ENCODE data around the gene OR51G1. TPM values are rescaled to one million over a fixed set of nuclear protein-coding genes. Genes with fewer than 3 reads are reported as not detected.

The OR51G1 gene
- polyA plus RNA-seq, 3 donors: not detected

- peak in 5 of 11 donors; percentile 3 to 12 (median 6) for DNase-seq (ENCODE audit: extremely low read depth in 1 of 11, low read depth in 9 of 11, low spot score in 4 of 11)
Observed at GRCh38 chr11:4881860-4882500, 42.2 kb downstream of the OR51G1 start, which contains the start of gene OR51T1. TSS of gene OR51T1 (plus strand) at chr11:4881900. CDS start at chr11:4881900, 0 bp downstream.

- no peak for DNase-seq (ENCODE audit: extremely low read depth in 1 of 11, low read depth in 9 of 11, low spot score in 4 of 11)
Observed at GRCh38 chr11:4881188-4881587, 43.0 kb downstream of the OR51G1 start.

Other genes starting within 250 kb of the OR51G1 start
- 1 to 10 TPM in 2 of 3 donors, under 1 TPM in 1; 0.91 to 1.3 (median 1.2) TPM for gene OR51E2, start 226.5 kb downstream of the OR51G1 start, polyA plus RNA-seq (ENCODE audit: insufficient read length in 3 of 3)
- under 1 TPM; 0.43 to 0.89 (median 0.80) TPM for gene MMP26, start 219.6 kb downstream of the OR51G1 start, polyA plus RNA-seq (ENCODE audit: insufficient read length in 3 of 3)
- gene OR51F1, start 154.4 kb downstream of the OR51G1 start, polyA plus RNA-seq (ENCODE audit: insufficient read length in 3 of 3): not detected
- not detected for gene OR52R1, start 120.0 kb downstream of the OR51G1 start, polyA plus RNA-seq (ENCODE audit: insufficient read length in 3 of 3)
- gene OR51F2, start 103.0 kb downstream of the OR51G1 start, polyA plus RNA-seq (ENCODE audit: insufficient read length in 3 of 3): not detected
- not detected for gene OR51S1, start 75.1 kb downstream of the OR51G1 start, polyA plus RNA-seq (ENCODE audit: insufficient read length in 3 of 3)
- not detected for gene OR51T1, start 42.4 kb downstream of the OR51G1 start, polyA plus RNA-seq (ENCODE audit: insufficient read length in 3 of 3)
- gene OR51A7, start 20.6 kb downstream of the OR51G1 start, polyA plus RNA-seq (ENCODE audit: insufficient read length in 3 of 3): not detected
- not detected for gene OR51G2, start 5.0 kb downstream of the OR51G1 start, polyA plus RNA-seq (ENCODE audit: insufficient read length in 3 of 3)
- under 1 TPM in 1 of 3 donors, not detected in 2; 0.05 TPM for gene OR51A4, start 23.3 kb upstream of the OR51G1 start, polyA plus RNA-seq (ENCODE audit: insufficient read length in 3 of 3)
- gene OR51A2, start 31.4 kb upstream of the OR51G1 start, polyA plus RNA-seq (ENCODE audit: insufficient read length in 3 of 3): not detected
- gene OR51L1, start 70.5 kb upstream of the OR51G1 start, polyA plus RNA-seq (ENCODE audit: insufficient read length in 3 of 3): under 1 TPM in 2 of 3 donors, not detected in 1; 0.06 to 0.11 TPM
- not detected for gene OR52J3, start 122.2 kb upstream of the OR51G1 start, polyA plus RNA-seq (ENCODE audit: insufficient read length in 3 of 3)
- not detected for gene OR52E2, start 135.3 kb upstream of the OR51G1 start, polyA plus RNA-seq (ENCODE audit: insufficient read length in 3 of 3)
- not detected for gene OR52E1, start 145.2 kb upstream of the OR51G1 start, polyA plus RNA-seq (ENCODE audit: insufficient read length in 3 of 3)
- gene OR52A5, start 214.0 kb upstream of the OR51G1 start, polyA plus RNA-seq (ENCODE audit: insufficient read length in 3 of 3): not detected
- under 1 TPM in 2 of 3 donors, not detected in 1; 0.01 to 0.05 TPM for gene OR52A1, start 230.4 kb upstream of the OR51G1 start, polyA plus RNA-seq (ENCODE audit: insufficient read length in 3 of 3)